GM12878 (cell line): ENCODE data around the gene RNF149. TPM values are rescaled to one million over a fixed set of nuclear protein-coding genes. Genes with fewer than 3 reads are reported as not detected.
"Not testable (repeated sequence)": the region's sequence is repeated elsewhere in the genome, so short reads cannot be mapped to it uniquely, and the experiment has no call there.

Source experiments
- ATAC-seq: fragments of 200-7000 bp; cut with Tn5 transposase; 3 replicates; pipeline ENCODE4 v1.9.1; 2020; ENCODE audit warnings: mild to moderate bottlenecking, moderate library complexity
- BruUV-seq: library from RNA; stranded (reverse); fragments of 400-500 nt; replicated peaks from 2 replicates; lab custom pipeline; 2021; lab: Mats Ljungman, UMichigan
- CTCF ChIA-PET: fragments of 300-600 bp; sonication (Branson Sonifier 250); formaldehyde crosslinking; extraction: SDS; loops from one replicate; lab custom pipeline; 2021; ENCODE audit warnings: inconsistent platforms; lab: Yijun Ruan, JAX
- POLR2A ChIA-PET: fragments of 350-600 bp; formaldehyde crosslinking; extraction: SDS; loops from one replicate; lab custom pipeline; 2021; ENCODE audit warnings: inconsistent platforms; lab: Charles Lee
- RAD21 ChIA-PET: fragments of 300-600 bp; sonication (Branson Sonifier 250); formaldehyde crosslinking; loops from one replicate; lab custom pipeline; 2023; ENCODE audit warnings: antibody characterized with exemption; ENCODE audit not compliant: unreplicated experiment; lab: Charles Lee
- SMC1A ChIA-PET: fragments of 300-600 bp; sonication (Branson Sonifier 250); formaldehyde crosslinking; loops from one replicate; lab custom pipeline; 2023; ENCODE audit not compliant: unreplicated experiment, uncharacterized antibody; lab: Charles Lee
- DNase-seq: peaks from one replicate; pipeline ENCODE4 v3.0.0-alpha.2; 2011; ENCODE audit warnings: low read depth, low spot score
- FAIRE-seq: peaks from 3 replicates; lab custom pipeline; 2011; peaks lifted over from hg19 to GRCh38; lab: Jason Lieb, UNC
- H2AFZ ChIP-seq: 2 replicates; pipeline ENCODE4 v1.6.0; 2011; ENCODE audit warnings: low read depth, low read length, control low read depth; ENCODE audit not compliant: control insufficient read depth
- H3K27ac ChIP-seq: 2 replicates; pipeline ENCODE4 v1.5.1; 2011; ENCODE audit warnings: control low read depth; ENCODE audit not compliant: control insufficient read depth, insufficient read depth
- H3K27me3 ChIP-seq, 2 experiments: replicated peaks in 1 of 2; 2 replicates each; pipeline versions ENCODE4 v1.6.0 to v1.6.1; 2011; ENCODE audit warnings: low read length in 1 of 2; ENCODE audit not compliant: control insufficient read depth in 2 of 2, insufficient read depth in 2 of 2
- H3K36me3 ChIP-seq, 2 experiments: 2 replicates each; pipeline ENCODE4 v1.5.1; 2011; ENCODE audit warnings: low read length in 1 of 2; ENCODE audit not compliant: control insufficient read depth in 2 of 2, insufficient read depth in 2 of 2
- H3K4me1 ChIP-seq: 2 replicates; pipeline ENCODE4 v1.6.1; 2011; ENCODE audit warnings: mild to moderate bottlenecking, low read length, moderate library complexity, mixed read lengths; ENCODE audit not compliant: control insufficient read depth, insufficient read depth
- H3K4me2 ChIP-seq: 2 replicates; pipeline ENCODE4 v1.6.0; 2011; ENCODE audit warnings: control low read depth; ENCODE audit not compliant: control insufficient read depth, insufficient read depth
- H3K4me3 ChIP-seq: fragments of 200-600 bp; sonication (generic); 2 replicates; pipeline ENCODE4 v1.5.1; 2016
- H3K79me2 ChIP-seq: 2 replicates; pipeline ENCODE4 v1.6.0; 2011; ENCODE audit warnings: low read length; ENCODE audit not compliant: control insufficient read depth, insufficient read depth
- H3K9ac ChIP-seq: 2 replicates; pipeline ENCODE4 v1.8.0; 2011; ENCODE audit warnings: low read length, control low read depth, mixed read lengths; ENCODE audit not compliant: control insufficient read depth, insufficient read depth
- H3K9me3 ChIP-seq: replicated peaks from 3 replicates; pipeline ENCODE4 v1.5.1; 2011; ENCODE audit warnings: mild to moderate bottlenecking, low read length; ENCODE audit not compliant: control insufficient read depth, insufficient read depth
- H4K20me1 ChIP-seq: 2 replicates; pipeline ENCODE4 v1.6.0; 2011; ENCODE audit not compliant: control insufficient read depth, insufficient read depth
- MTA2 ChIP-seq: fragments of 450-650 bp; IDR thresholded peaks from 2 replicates; pipeline ENCODE4 v1.6.1; 2016; ENCODE audit warnings: low read depth, mild to moderate bottlenecking, moderate library complexity
- PAX5 ChIP-seq: IDR thresholded peaks from 2 replicates; pipeline ENCODE4 v1.6.1; 2011; ENCODE audit warnings: low read depth, low read length, borderline replicate concordance
- ZNF274 ChIP-seq: IDR thresholded peaks from one replicate; pipeline ENCODE4 v1.8.0; 2011; ENCODE audit not compliant: insufficient read length, insufficient read depth
- WGBS: methylation state at CpG from one replicate; pipeline ENCODE4 v1.1.6; 2016; ENCODE audit warnings: low lambda C conversion rate; ENCODE audit not compliant: insufficient replicate concordance, insufficient coverage; ENCODE audit errors: missing lambda C conversion rate; 5-methylcytosine and 5-hydroxymethylcytosine counted together
- in situ Hi-C: fragments of 300-500 bp; cut with MboI; formaldehyde crosslinking; loops from 9 replicates; pipeline ENCODE4 v1.14.3; 2018; ENCODE audit warnings: mixed read lengths
- intact Hi-C: fragments of 100-400 bp; cut with micrococcal nuclease; formaldehyde crosslinking; loops from one replicate; pipeline ENCODE4 v1.14.2; 2022; ENCODE audit not compliant: unreplicated experiment
- polyA plus RNA-seq, 11 experiments: library from polyadenylated mRNA; depleted of rRNA in 4 of 11; unstranded in 6 of 11; stranded (reverse) in 5 of 11; fragments of >200 nt; fragmentation: Nextera tagmentation in 4 of 11; fragmentation: Illumina TruSeq in 1 of 11; extraction: Ambion mirVana in 4 of 11; extraction: Trizol in 1 of 11; gene quantifications; 1 replicate in 1 of 11; 2 replicates in 10 of 11; pipeline versions ENCODE4 v1.2.1 to v1.2.3, GENCODE V29; 2011 to 2016; ENCODE audit warnings: inconsistent platforms in 2 of 11, missing spikeins in 2 of 11, low read depth in 1 of 11
- total RNA-seq, 4 experiments: library from RNA; depleted of rRNA in 3 of 4; stranded (reverse); fragments of >200 nt in 3 of 4; fragmentation: Illumina TruSeq in 1 of 4; extraction: Trizol in 1 of 4; gene quantifications; 2 replicates each; pipeline versions ENCODE4 v1.2.1 to v1.2.3, GENCODE V29; 2013 to 2021
- TF ChIP-seq, protein P1 (sequence below): fragments of 450-650 bp; IDR thresholded peaks from 2 replicates; pipeline ENCODE4 v1.6.1; 2017; ENCODE audit warnings: low read depth, mild to moderate bottlenecking, moderate library complexity

The RNF149 gene
- total and polyA plus RNA-seq, 10 of the 15 experiments (the other 5 are each of a cell fraction or from before 2014, with no cell fraction given), result 5.2 to 38.4 (median 16.3) TPM

DNA sequence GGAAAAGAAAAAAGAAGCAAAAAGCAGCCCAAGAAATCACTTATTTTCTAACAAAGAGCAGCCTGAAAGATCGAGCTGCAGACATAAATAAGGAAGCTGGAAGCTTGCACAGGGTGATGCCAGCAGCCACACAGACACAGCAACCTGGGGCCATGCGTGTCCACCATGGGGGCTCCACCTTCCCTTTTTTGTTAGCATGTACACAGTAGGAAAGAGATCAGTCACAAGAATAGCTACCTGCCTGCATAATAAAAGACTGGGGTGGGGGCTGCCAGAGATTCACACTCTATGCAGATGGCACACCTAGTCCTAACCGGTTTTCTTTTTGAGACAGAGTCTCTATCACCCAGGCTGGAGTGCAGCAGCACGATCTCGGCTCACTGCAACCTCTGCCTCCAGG lies 58.7 kb downstream of the RNF149 start (continued):
- TF ChIP-seq, protein P1, sequence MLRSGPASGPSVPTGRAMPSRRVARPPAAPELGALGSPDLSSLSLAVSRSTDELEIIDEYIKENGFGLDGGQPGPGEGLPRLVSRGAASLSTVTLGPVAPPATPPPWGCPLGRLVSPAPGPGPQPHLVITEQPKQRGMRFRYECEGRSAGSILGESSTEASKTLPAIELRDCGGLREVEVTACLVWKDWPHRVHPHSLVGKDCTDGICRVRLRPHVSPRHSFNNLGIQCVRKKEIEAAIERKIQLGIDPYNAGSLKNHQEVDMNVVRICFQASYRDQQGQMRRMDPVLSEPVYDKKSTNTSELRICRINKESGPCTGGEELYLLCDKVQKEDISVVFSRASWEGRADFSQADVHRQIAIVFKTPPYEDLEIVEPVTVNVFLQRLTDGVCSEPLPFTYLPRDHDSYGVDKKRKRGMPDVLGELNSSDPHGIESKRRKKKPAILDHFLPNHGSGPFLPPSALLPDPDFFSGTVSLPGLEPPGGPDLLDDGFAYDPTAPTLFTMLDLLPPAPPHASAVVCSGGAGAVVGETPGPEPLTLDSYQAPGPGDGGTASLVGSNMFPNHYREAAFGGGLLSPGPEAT, result no peak
- no peak for TF ChIP-seq PAX5
- TF ChIP-seq MTA2, result no peak
- TF ChIP-seq ZNF274, result no peak

DNA sequence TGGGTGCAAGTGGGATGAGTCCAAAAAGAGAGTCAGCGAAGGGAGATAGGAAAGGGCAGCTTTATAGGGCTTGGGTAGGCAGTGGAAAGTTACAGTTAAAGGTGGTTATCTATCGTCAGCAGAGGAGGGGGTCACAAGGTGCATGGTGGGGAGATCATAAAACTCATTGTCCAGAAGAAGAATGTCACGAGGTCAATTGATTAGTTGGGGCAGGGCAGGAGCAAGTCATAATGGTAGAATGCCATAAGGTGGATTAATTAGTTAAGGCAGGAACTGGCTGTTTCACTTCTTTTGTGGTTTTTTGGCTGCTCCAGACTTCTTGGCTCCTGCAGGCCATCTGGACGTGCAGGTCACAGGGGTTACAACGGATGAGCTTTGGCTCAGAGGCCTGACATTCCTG lies 59.7 kb downstream of the RNF149 start:
- peaks cover 11% of the 10 kb centered on the region for H3K79me2 ChIP-seq
- POLR2A ChIA-PET, H3K27me3 ChIP-seq, H4K20me1 ChIP-seq, RAD21 ChIA-PET, intact Hi-C loops, FAIRE-seq, H3K9ac ChIP-seq, ATAC-seq, H2AFZ ChIP-seq, BruUV-seq, H3K36me3 ChIP-seq, H3K4me2 ChIP-seq, H3K4me3 ChIP-seq, H3K4me1 ChIP-seq, DNase-seq, in situ Hi-C loops, H3K9me3 ChIP-seq, H3K27ac ChIP-seq: not testable (repeated sequence)
- CTCF ChIA-PET, result interaction anchor here (1.6 to 1.7 kb wide), 2 partner anchors 9 to 10 kb away, joined by 6 to 7 read pairs; no protein-coding TSS in a partner anchor
- SMC1A ChIA-PET, result interaction anchor here (1.5 kb wide), 1 partner anchor 9 kb away, joined by 3 read pairs; no protein-coding TSS in a partner anchor
- 38% methylated on average over 5 of the region's 5 CpGs for WGBS

- CTCF ChIA-PET, result interaction anchor here (1.0 to 1.1 kb wide), 2 partner anchors 11 to 21 kb away, joined by 3 to 4 read pairs; no protein-coding TSS in a partner anchor
- POLR2A ChIA-PET, intact Hi-C loops: not testable (repeated sequence)
Observed at GRCh38 chr2:101245468-101245867, 63.0 kb downstream of the RNF149 start.

GRCh38 chr2:101244899-101245298 lies 63.6 kb downstream of the RNF149 start:
- H3K36me3 ChIP-seq, FAIRE-seq, H3K27me3 ChIP-seq, ATAC-seq, H4K20me1 ChIP-seq, H3K9me3 ChIP-seq, H3K79me2 ChIP-seq, H3K4me3 ChIP-seq, H3K9ac ChIP-seq, H3K27ac ChIP-seq, H3K4me2 ChIP-seq, BruUV-seq, CTCF ChIA-PET, H2AFZ ChIP-seq, SMC1A ChIA-PET, in situ Hi-C loops, DNase-seq, POLR2A ChIA-PET, intact Hi-C loops, H3K4me1 ChIP-seq: not testable (repeated sequence)
- RAD21 ChIA-PET, result interaction anchor here (0.6 kb wide), 1 partner anchor 241 kb away, joined by 3 read pairs; no protein-coding TSS in a partner anchor
- WGBS, result 68% methylated on average over 12 of the region's 12 CpGs

More at GRCh38 chr2:101245468-101245867, 63.0 kb downstream of the RNF149 start:
- RAD21 ChIA-PET, result interaction anchor here (0.6 kb wide), 1 partner anchor 242 kb away, joined by 3 read pairs; no protein-coding TSS in a partner anchor
- H3K9me3 ChIP-seq, BruUV-seq, H3K4me3 ChIP-seq, H3K4me1 ChIP-seq, in situ Hi-C loops, H3K9ac ChIP-seq, H3K79me2 ChIP-seq, ATAC-seq, H3K36me3 ChIP-seq, SMC1A ChIA-PET, H3K27ac ChIP-seq, H3K4me2 ChIP-seq, FAIRE-seq, H3K27me3 ChIP-seq, H2AFZ ChIP-seq, H4K20me1 ChIP-seq, DNase-seq: not testable (repeated sequence)
- WGBS, result 72% methylated on average over 5 of the region's 5 CpGs
